Measurements from ENCODE around the gene RHBDF1. TPM values are rescaled to one million over a fixed set of nuclear protein-coding genes. Genes with fewer than 3 reads are reported as not detected.

Gene RHBDF1
- total and polyA plus RNA-seq, 4 donors = 1.8 to 6.2 (median 3.5) TPM

- Histone ChIP-seq H3K9ac (ENCODE audit: low read depth in 1 of 2, low read length in 2 of 2) (no peak overlapping the region), H3K4me1 (ENCODE audit: control insufficient read depth in 4 of 4, insufficient read depth in 4 of 4, low read length in 3 of 4) (peaks cover under 1 to 19% (median 5%) of the 10 kb centered on the region in 4 donors), H3K27me3 (ENCODE audit: control insufficient read depth in 4 of 4, insufficient read depth in 4 of 4, low read length in 3 of 4) (no peaks in the 10 kb centered on the region), H3K4me3 (ENCODE audit: low read depth in 1 of 3, low read length in 3 of 3) (no peak overlapping the region), H3K27ac (ENCODE audit: low read depth in 1 of 2, low read length in 2 of 2) (peak overlapping the region in 1 of 2 donors; percentile 23), H3K9me3 (ENCODE audit: control insufficient read depth in 4 of 4, low read length in 3 of 4) (no peaks in the 10 kb centered on the region), H3K36me3 (ENCODE audit: control insufficient read depth in 4 of 4, insufficient read depth in 3 of 4, low read depth in 1 of 4, low read length in 3 of 4) (peaks cover 0 to 42% (median 11%) of the 10 kb centered on the region in 4 donors)
- 74% methylated on average over 21 of the region's 21 CpGs for WGBS
- no peak for DNase-seq (ENCODE audit: low spot score)
- TF ChIP-seq, protein P1, sequence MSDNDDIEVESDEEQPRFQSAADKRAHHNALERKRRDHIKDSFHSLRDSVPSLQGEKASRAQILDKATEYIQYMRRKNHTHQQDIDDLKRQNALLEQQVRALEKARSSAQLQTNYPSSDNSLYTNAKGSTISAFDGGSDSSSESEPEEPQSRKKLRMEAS (IDR thresholded peaks at IDR 0.05) = no peak
- TF ChIP-seq RAD21 (IDR thresholded peaks at IDR 0.05) (no peak), ATF3 (IDR thresholded peaks at IDR 0.05) (no peak), JUND (IDR thresholded peaks at IDR 0.05) (no peak), HNF4A (conservative IDR thresholded peaks at IDR 0.05) (no peak), FOXA2 (IDR thresholded peaks at IDR 0.05) (no peak), NR2F2 (IDR thresholded peaks at IDR 0.05) (no peak), FOXA1 (IDR thresholded peaks at IDR 0.05) (no peak), TAF1 (conservative IDR thresholded peaks at IDR 0.05) (no peak), RXRA (IDR thresholded peaks at IDR 0.05) (no peak), YY1 (IDR thresholded peaks at IDR 0.05) (no peak), HNF4G (IDR thresholded peaks at IDR 0.05) (no peak), SP1 (IDR thresholded peaks at IDR 0.05) (no peak), EGR1 (IDR thresholded peaks at IDR 0.05; ENCODE audit: low read depth in 2 of 2) (no peak)
- TF ChIP-seq, protein P2, sequence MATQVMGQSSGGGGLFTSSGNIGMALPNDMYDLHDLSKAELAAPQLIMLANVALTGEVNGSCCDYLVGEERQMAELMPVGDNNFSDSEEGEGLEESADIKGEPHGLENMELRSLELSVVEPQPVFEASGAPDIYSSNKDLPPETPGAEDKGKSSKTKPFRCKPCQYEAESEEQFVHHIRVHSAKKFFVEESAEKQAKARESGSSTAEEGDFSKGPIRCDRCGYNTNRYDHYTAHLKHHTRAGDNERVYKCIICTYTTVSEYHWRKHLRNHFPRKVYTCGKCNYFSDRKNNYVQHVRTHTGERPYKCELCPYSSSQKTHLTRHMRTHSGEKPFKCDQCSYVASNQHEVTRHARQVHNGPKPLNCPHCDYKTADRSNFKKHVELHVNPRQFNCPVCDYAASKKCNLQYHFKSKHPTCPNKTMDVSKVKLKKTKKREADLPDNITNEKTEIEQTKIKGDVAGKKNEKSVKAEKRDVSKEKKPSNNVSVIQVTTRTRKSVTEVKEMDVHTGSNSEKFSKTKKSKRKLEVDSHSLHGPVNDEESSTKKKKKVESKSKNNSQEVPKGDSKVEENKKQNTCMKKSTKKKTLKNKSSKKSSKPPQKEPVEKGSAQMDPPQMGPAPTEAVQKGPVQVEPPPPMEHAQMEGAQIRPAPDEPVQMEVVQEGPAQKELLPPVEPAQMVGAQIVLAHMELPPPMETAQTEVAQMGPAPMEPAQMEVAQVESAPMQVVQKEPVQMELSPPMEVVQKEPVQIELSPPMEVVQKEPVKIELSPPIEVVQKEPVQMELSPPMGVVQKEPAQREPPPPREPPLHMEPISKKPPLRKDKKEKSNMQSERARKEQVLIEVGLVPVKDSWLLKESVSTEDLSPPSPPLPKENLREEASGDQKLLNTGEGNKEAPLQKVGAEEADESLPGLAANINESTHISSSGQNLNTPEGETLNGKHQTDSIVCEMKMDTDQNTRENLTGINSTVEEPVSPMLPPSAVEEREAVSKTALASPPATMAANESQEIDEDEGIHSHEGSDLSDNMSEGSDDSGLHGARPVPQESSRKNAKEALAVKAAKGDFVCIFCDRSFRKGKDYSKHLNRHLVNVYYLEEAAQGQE (IDR thresholded peaks at IDR 0.05) = no peak
- TF ChIP-seq, protein P3, sequence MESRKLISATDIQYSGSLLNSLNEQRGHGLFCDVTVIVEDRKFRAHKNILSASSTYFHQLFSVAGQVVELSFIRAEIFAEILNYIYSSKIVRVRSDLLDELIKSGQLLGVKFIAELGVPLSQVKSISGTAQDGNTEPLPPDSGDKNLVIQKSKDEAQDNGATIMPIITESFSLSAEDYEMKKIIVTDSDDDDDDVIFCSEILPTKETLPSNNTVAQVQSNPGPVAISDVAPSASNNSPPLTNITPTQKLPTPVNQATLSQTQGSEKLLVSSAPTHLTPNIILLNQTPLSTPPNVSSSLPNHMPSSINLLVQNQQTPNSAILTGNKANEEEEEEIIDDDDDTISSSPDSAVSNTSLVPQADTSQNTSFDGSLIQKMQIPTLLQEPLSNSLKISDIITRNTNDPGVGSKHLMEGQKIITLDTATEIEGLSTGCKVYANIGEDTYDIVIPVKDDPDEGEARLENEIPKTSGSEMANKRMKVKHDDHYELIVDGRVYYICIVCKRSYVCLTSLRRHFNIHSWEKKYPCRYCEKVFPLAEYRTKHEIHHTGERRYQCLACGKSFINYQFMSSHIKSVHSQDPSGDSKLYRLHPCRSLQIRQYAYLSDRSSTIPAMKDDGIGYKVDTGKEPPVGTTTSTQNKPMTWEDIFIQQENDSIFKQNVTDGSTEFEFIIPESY (IDR thresholded peaks at IDR 0.05) = no peak
These were observed 11.6 kb upstream of the RHBDF1 start for GRCh38 chr16:83781-84615.

- DNase-seq (ENCODE audit: low spot score) = no peak
- TF ChIP-seq TAF1 (conservative IDR thresholded peaks at IDR 0.05) (no peak), HNF4A (conservative IDR thresholded peaks at IDR 0.05) (no peak), RAD21 (IDR thresholded peaks at IDR 0.05) (no peak), YY1 (IDR thresholded peaks at IDR 0.05) (no peak), ATF3 (IDR thresholded peaks at IDR 0.05) (no peak), SP1 (IDR thresholded peaks at IDR 0.05) (no peak), GABPA (IDR thresholded peaks at IDR 0.05 in 1 of 2, conservative IDR thresholded peaks at IDR 0.05 in 1 of 2) (no peak), EGR1 (IDR thresholded peaks at IDR 0.05; ENCODE audit: low read depth in 2 of 2) (no peak), FOXA2 (IDR thresholded peaks at IDR 0.05) (no peak), NR2F2 (IDR thresholded peaks at IDR 0.05) (no peak)
- TF ChIP-seq, protein P3 (IDR thresholded peaks at IDR 0.05) = no peak
- TF ChIP-seq, protein P1 (IDR thresholded peaks at IDR 0.05) = no peak
These were observed 10.7 kb upstream of the RHBDF1 start for GRCh38 chr16:83060-83603.

More at GRCh38 chr16:83060-83603, 10.7 kb upstream of the RHBDF1 start:
- WGBS = 94% methylated on average over 31 of the region's 31 CpGs
- H3K9me3 ChIP-seq (ENCODE audit: control insufficient read depth in 4 of 4, low read length in 3 of 4) = no peaks in the 10 kb centered on the region
- H3K9ac ChIP-seq (ENCODE audit: low read depth in 1 of 2, low read length in 2 of 2) = no peak overlapping the region
- no peaks in the 10 kb centered on the region for H3K27me3 ChIP-seq (ENCODE audit: control insufficient read depth in 4 of 4, insufficient read depth in 4 of 4, low read length in 3 of 4)
- H3K36me3 ChIP-seq (ENCODE audit: control insufficient read depth in 4 of 4, insufficient read depth in 3 of 4, low read depth in 1 of 4, low read length in 3 of 4) = peaks cover 0 to 35% (median 9%) of the 10 kb centered on the region in 4 donors
- H3K4me3 ChIP-seq (ENCODE audit: low read depth in 1 of 3, low read length in 3 of 3) = no peak overlapping the region
- no peak overlapping the region for H3K27ac ChIP-seq (ENCODE audit: low read depth in 1 of 2, low read length in 2 of 2)
- H3K4me1 ChIP-seq (ENCODE audit: control insufficient read depth in 4 of 4, insufficient read depth in 4 of 4, low read length in 3 of 4) = peaks cover 3 to 24% (median 9%) of the 10 kb centered on the region in 4 donors
